HG03280 (cell line): ENCODE results near the gene SARNP.
"Not testable (repeated sequence)": the region's sequence is repeated elsewhere in the genome, so short reads cannot be mapped to it uniquely, and the experiment has no call there.

Source experiments
- ATAC-seq: cut with Tn5 transposase; IDR thresholded peaks from one replicate; pipeline ENCODE4 v1.9.1; 2021; ENCODE audit warnings: mild to moderate bottlenecking, moderate library complexity; ENCODE audit not compliant: unreplicated experiment

Gene SARNP

GRCh38 chr12:55839345-55840140 is 22.0 kb upstream of the SARNP start:
- no peak for ATAC-seq

- ATAC-seq: no peak
Observed at GRCh38 chr12:55838361-55838760, 20.8 kb upstream of the SARNP start.

GRCh38 chr12:55834400-55834799 is 16.9 kb upstream of the SARNP start:
- not testable (repeated sequence) for ATAC-seq

GRCh38 chr12:55833056-55833455 is 15.5 kb upstream of the SARNP start:
- no peak for ATAC-seq

GRCh38 chr12:55831447-55831815 is 13.9 kb upstream of the SARNP start:
- no peak for ATAC-seq

GRCh38 chr12:55830601-55831446 is 13.3 kb upstream of the SARNP start:
- ATAC-seq: no peak

- ATAC-seq: peak; percentile 17
Observed at GRCh38 chr12:55829967-55830600, 12.6 kb upstream of the SARNP start.

GRCh38 chr12:55828357-55828756 is 10.8 kb upstream of the SARNP start:
- ATAC-seq: no peak

- ATAC-seq: no peak
Observed at GRCh38 chr12:55827806-55828205, 10.3 kb upstream of the SARNP start.

- no peak for ATAC-seq
Observed at GRCh38 chr12:55824726-55825125, 7.2 kb upstream of the SARNP start.

GRCh38 chr12:55823419-55823818 is 5.9 kb upstream of the SARNP start:
- no peak for ATAC-seq

- no peak for ATAC-seq
Observed at GRCh38 chr12:55822228-55822627, 4.7 kb upstream of the SARNP start.

GRCh38 chr12:55820679-55821078 is 3.2 kb upstream of the SARNP start:
- ATAC-seq: no peak

- no peak for ATAC-seq
Observed at GRCh38 chr12:55818886-55819285, 1.4 kb upstream of the SARNP start.

- peak; percentile 27 for ATAC-seq
Observed at GRCh38 chr12:55818140-55818728, 710 bp upstream of the SARNP start.

GRCh38 chr12:55816881-55817344 is 611 bp downstream of the SARNP start:
- ATAC-seq: no peak

GRCh38 chr12:55815473-55815872 is 2.1 kb downstream of the SARNP start:
- no peak for ATAC-seq

- ATAC-seq: no peak
Observed at GRCh38 chr12:55814257-55814656, 3.3 kb downstream of the SARNP start.

GRCh38 chr12:55812088-55812487 is 5.4 kb downstream of the SARNP start:
- ATAC-seq: no peak

- no peak for ATAC-seq
Observed at GRCh38 chr12:55809274-55809673, 8.2 kb downstream of the SARNP start.

GRCh38 chr12:55806982-55807381 is 10.5 kb downstream of the SARNP start:
- ATAC-seq: no peak
